Neural cell (in vitro differentiated cells): ENCODE measurements around the gene SLC22A16. TPM values are rescaled to one million over a fixed set of nuclear protein-coding genes. Genes with fewer than 3 reads are reported as not detected.

Experiments
- H2AFZ ChIP-seq: fragments of 200-600, 300-800 bp; sonication (generic), shearing (Covaris generic); 2 replicates; pipeline ENCODE4 v1.6.0; 2014; ENCODE audit warnings: low read depth, mild to moderate bottlenecking, antibody characterized with exemption, low read length, moderate library complexity
- H3F3A ChIP-seq: fragments of 200-600 bp; shearing (Covaris generic); 2 replicates; pipeline ENCODE4 v1.6.1; 2016; ENCODE audit warnings: mild to moderate bottlenecking, moderate library complexity, mixed read lengths, antibody characterized with exemption, low read length; ENCODE audit not compliant: insufficient read depth, poor library complexity, severe bottlenecking
- H3K27ac ChIP-seq: fragments of 200-600, 300-800 bp; sonication (generic), shearing (Covaris generic); 2 replicates; pipeline ENCODE4 v1.5.1; 2014; ENCODE audit warnings: mild to moderate bottlenecking, low read length, moderate library complexity
- H3K27me3 ChIP-seq: fragments of 300-800, 200-600 bp; sonication (generic), shearing (Covaris generic); 2 replicates; pipeline ENCODE4 v1.6.0; 2014; ENCODE audit warnings: mild to moderate bottlenecking, low read depth, low read length, moderate library complexity; ENCODE audit not compliant: insufficient read depth
- H3K36me3 ChIP-seq: fragments of 300-800, 200-600 bp; sonication (generic), shearing (Covaris generic); 2 replicates; pipeline ENCODE4 v1.5.1; 2014; ENCODE audit warnings: mild to moderate bottlenecking, antibody characterized with exemption, low read length, moderate library complexity; ENCODE audit not compliant: insufficient read depth
- H3K4me2 ChIP-seq: fragments of 300-800, 200-600 bp; sonication (generic), shearing (Covaris generic); 2 replicates; pipeline ENCODE4 v1.6.0; 2014; ENCODE audit warnings: mild to moderate bottlenecking, low read length
- H3K4me3 ChIP-seq: fragments of 300-800, 200-600 bp; sonication (generic), shearing (Covaris generic); 2 replicates; pipeline ENCODE4 v1.5.1; 2014; ENCODE audit warnings: mild to moderate bottlenecking, low read length, moderate library complexity
- H3K79me2 ChIP-seq: fragments of 200-600 bp; shearing (Covaris generic); replicated peaks from 2 replicates; pipeline ENCODE4 v1.6.0; 2014; ENCODE audit warnings: mild to moderate bottlenecking, low read length, moderate library complexity; ENCODE audit not compliant: insufficient read depth
- H3K9ac ChIP-seq: fragments of 300-800, 200-600 bp; sonication (generic), shearing (Covaris generic); 2 replicates; pipeline ENCODE4 v1.6.1; 2016; ENCODE audit warnings: mild to moderate bottlenecking, low read length, mixed read lengths
- H3K9me2 ChIP-seq: fragments of 200-600 bp; shearing (Covaris generic); 2 replicates; pipeline ENCODE4 v1.6.1; 2016; ENCODE audit warnings: mild to moderate bottlenecking, low read length, mixed read lengths; ENCODE audit not compliant: insufficient read depth
- H3K9me3 ChIP-seq: fragments of 200-600, 300-800 bp; sonication (generic), shearing (Covaris generic); 2 replicates; pipeline ENCODE4 v1.6.1; 2016; ENCODE audit warnings: mild to moderate bottlenecking, mixed run types, low read length, moderate library complexity, mixed read lengths
- H4K20me1 ChIP-seq: fragments of 200-600 bp; shearing (Covaris generic); 2 replicates; pipeline ENCODE4 v1.6.1; 2016; ENCODE audit warnings: mild to moderate bottlenecking, mixed run types; ENCODE audit not compliant: insufficient read depth
- CTCF ChIP-seq: fragments of 450-650 bp; IDR thresholded peaks from 2 replicates; pipeline ENCODE4 v1.5.1; 2014; ENCODE audit warnings: antibody characterized with exemption, mild to moderate bottlenecking, moderate library complexity; ENCODE audit not compliant: poor library complexity, severe bottlenecking
- EP300 ChIP-seq: fragments of 450-650 bp; conservative IDR thresholded peaks from 2 replicates; pipeline ENCODE4 v1.6.1; 2014; ENCODE audit warnings: antibody characterized with exemption, mild to moderate bottlenecking, moderate library complexity; ENCODE audit not compliant: poor library complexity, severe bottlenecking
- EZH2 ChIP-seq: fragments of 200-600, 300-800 bp; shearing (Covaris generic), sonication (generic); IDR thresholded peaks from 2 replicates; pipeline ENCODE4 v1.6.1; 2014; ENCODE audit warnings: antibody characterized with exemption, low read length, borderline replicate concordance, mild to moderate bottlenecking; ENCODE audit not compliant: insufficient read depth, poor library complexity, severe bottlenecking
- MXI1 ChIP-seq: fragments of 450-650 bp; conservative IDR thresholded peaks from 2 replicates; pipeline ENCODE4 v1.6.1; 2014; ENCODE audit warnings: antibody characterized with exemption, mild to moderate bottlenecking; ENCODE audit not compliant: poor library complexity, severe bottlenecking
- POLR2AphosphoS5 ChIP-seq: IDR thresholded peaks from 2 replicates; pipeline ENCODE4 v1.6.1; 2012
- RAD21 ChIP-seq: fragments of 450-650 bp; conservative IDR thresholded peaks from 2 replicates; pipeline ENCODE4 v1.6.1; 2014; ENCODE audit warnings: antibody characterized with exemption, mild to moderate bottlenecking, moderate library complexity
- REST ChIP-seq: IDR thresholded peaks from 2 replicates; pipeline ENCODE4 v1.6.1; 2012; ENCODE audit warnings: borderline replicate concordance
- SMC3 ChIP-seq: fragments of 450-650 bp; conservative IDR thresholded peaks from 2 replicates; pipeline ENCODE4 v1.6.1; 2014; ENCODE audit warnings: antibody characterized with exemption, mild to moderate bottlenecking, moderate library complexity; ENCODE audit not compliant: poor library complexity
- TAF1 ChIP-seq: IDR thresholded peaks from 2 replicates; pipeline ENCODE4 v1.6.1; 2012; ENCODE audit warnings: low read depth
- polyA plus RNA-seq: library from polyadenylated mRNA; depleted of rRNA; stranded (reverse); fragments of >200 nt; gene quantifications from 2 replicates; pipeline ENCODE4 v1.2.3, GENCODE V29; 2014

The SLC22A16 gene
- polyA plus RNA-seq, 1 donor from 2014 or later: not detected

GRCh38 chr6:110392727-110393126 is 83.7 kb downstream of the SLC22A16 start:
- H3K9ac ChIP-seq: no peak overlapping the region
- H3K9me2 ChIP-seq: no peaks in the 10 kb centered on the region
- H3K79me2 ChIP-seq: no peaks in the 10 kb centered on the region
- H3K9me3 ChIP-seq: no peaks in the 10 kb centered on the region
- H3K27ac ChIP-seq: no peak overlapping the region
- no peaks in the 10 kb centered on the region for H3K36me3 ChIP-seq
- H3F3A ChIP-seq: no peaks in the 10 kb centered on the region
- H3K4me3 ChIP-seq: no peak overlapping the region
- TF ChIP-seq TAF1 (no peak), EZH2 (no peak), SMC3 (no peak), POLR2AphosphoS5 (no peak), REST (no peak), MXI1 (no peak), CTCF (no peak), RAD21 (no peak), EP300 (no peak)
- no peak overlapping the region for H2AFZ ChIP-seq
- no peaks in the 10 kb centered on the region for H3K27me3 ChIP-seq
- H4K20me1 ChIP-seq: no peaks in the 10 kb centered on the region
- H3K4me2 ChIP-seq: no peak overlapping the region

GRCh38 chr6:110390404-110390803 is 86.0 kb downstream of the SLC22A16 start:
- H3K27ac ChIP-seq: no peak overlapping the region
- H3K9me2 ChIP-seq: no peaks in the 10 kb centered on the region
- H2AFZ ChIP-seq: no peak overlapping the region
- H4K20me1 ChIP-seq: no peaks in the 10 kb centered on the region
- no peaks in the 10 kb centered on the region for H3K36me3 ChIP-seq
- H3K9me3 ChIP-seq: no peaks in the 10 kb centered on the region
- H3K27me3 ChIP-seq: no peaks in the 10 kb centered on the region
- no peaks in the 10 kb centered on the region for H3K79me2 ChIP-seq
- no peaks in the 10 kb centered on the region for H3F3A ChIP-seq
- TF ChIP-seq POLR2AphosphoS5 (no peak), TAF1 (no peak), CTCF (no peak), REST (no peak), EZH2 (no peak), EP300 (no peak), RAD21 (no peak), MXI1 (no peak), SMC3 (no peak)
- H3K4me3 ChIP-seq: no peak overlapping the region
- H3K4me2 ChIP-seq: no peak overlapping the region
- H3K9ac ChIP-seq: no peak overlapping the region
